Mesothelial cell of epicardium (in vitro differentiated cells): ENCODE results near the gene ATP10B. TPM values are rescaled to one million over a fixed set of nuclear protein-coding genes. Genes with fewer than 3 reads are reported as not detected.

Experiments
- DNase-seq, 2 experiments: peaks; one replicate each; pipeline ENCODE4 v3.0.0; 2021; ENCODE audit warnings: low spot score in 2 of 2; ENCODE audit not compliant: unreplicated experiment in 2 of 2
- H3K27ac Mint-ChIP-seq: 2 replicates; pipeline ENCODE4 v1.8.0; 2021; ENCODE audit warnings: mixed read lengths
- H3K27me3 Mint-ChIP-seq: 2 replicates; pipeline ENCODE4 v1.8.0; 2021; ENCODE audit warnings: low read depth, mixed read lengths
- H3K36me3 Mint-ChIP-seq: 2 replicates; pipeline ENCODE4 v1.8.0; 2021; ENCODE audit warnings: mixed read lengths
- H3K4me1 Mint-ChIP-seq: 2 replicates; pipeline ENCODE4 v1.8.0; 2021; ENCODE audit warnings: mixed read lengths
- H3K4me3 Mint-ChIP-seq: 2 replicates; pipeline ENCODE4 v1.8.0; 2021; ENCODE audit warnings: mild to moderate bottlenecking, moderate library complexity, mixed read lengths
- H3K9me3 Mint-ChIP-seq: 2 replicates; pipeline ENCODE4 v1.8.0; 2021; ENCODE audit warnings: mixed read lengths
- CTCF ChIP-seq: fragments of 200-600 bp; sonication (generic); IDR thresholded peaks from one replicate; pipeline ENCODE4 v1.5.0; 2021; ENCODE audit warnings: antibody characterized with exemption; ENCODE audit not compliant: unreplicated experiment
- total RNA-seq: library from RNA; stranded (reverse); gene quantifications from 3 replicates; pipeline ENCODE4 v1.2.1, GENCODE V29; 2021

The ATP10B gene
- total RNA-seq, 1 donor from 2014 or later = not detected

GRCh38 chr5:160655717-160656116 is 196.3 kb downstream of the ATP10B start:
- no peaks in the 10 kb centered on the region for H3K9me3 Mint-ChIP-seq
- H3K36me3 Mint-ChIP-seq = no peaks in the 10 kb centered on the region
- no peaks in the 10 kb centered on the region for H3K27me3 Mint-ChIP-seq
- no peak for DNase-seq
- no peak overlapping the region for H3K4me3 Mint-ChIP-seq
- no peaks in the 10 kb centered on the region for H3K4me1 Mint-ChIP-seq
- H3K27ac Mint-ChIP-seq = no peak overlapping the region
- no peak for TF ChIP-seq CTCF

GRCh38 chr5:160651692-160652645 is 200.0 kb downstream of the ATP10B start:
- Mint-ChIP-seq H3K27ac (no peak overlapping the region), H3K36me3 (no peaks in the 10 kb centered on the region), H3K4me1 (no peaks in the 10 kb centered on the region), H3K4me3 (no peak overlapping the region), H3K9me3 (no peaks in the 10 kb centered on the region), H3K27me3 (no peaks in the 10 kb centered on the region)
- no peak for DNase-seq
- TF ChIP-seq CTCF = no peak

DNA sequence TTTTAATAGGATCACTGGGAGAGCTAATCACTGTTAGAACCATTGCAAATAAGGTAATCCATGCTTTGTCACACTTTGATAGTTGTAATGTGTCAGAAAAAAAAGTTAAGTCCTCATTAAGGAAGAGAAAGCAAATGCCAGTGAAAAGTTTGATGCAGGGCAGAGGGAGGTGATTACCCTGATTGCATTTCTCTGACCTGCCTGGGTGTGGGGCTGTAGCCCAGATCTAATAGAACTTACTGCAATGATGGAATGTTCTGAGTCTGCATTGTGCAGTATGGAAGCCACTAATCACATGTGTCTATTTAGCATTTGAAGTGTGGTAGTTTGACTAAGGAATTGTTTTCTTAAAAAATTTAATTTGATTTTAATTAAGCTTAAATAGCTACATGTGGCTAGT is 202.7 kb downstream of the ATP10B start:
- Mint-ChIP-seq H3K27ac (no peak overlapping the region), H3K4me1 (no peaks in the 10 kb centered on the region), H3K36me3 (no peaks in the 10 kb centered on the region), H3K9me3 (no peaks in the 10 kb centered on the region), H3K4me3 (no peak overlapping the region), H3K27me3 (no peaks in the 10 kb centered on the region)
- DNase-seq = no peak
- no peak for TF ChIP-seq CTCF

DNA sequence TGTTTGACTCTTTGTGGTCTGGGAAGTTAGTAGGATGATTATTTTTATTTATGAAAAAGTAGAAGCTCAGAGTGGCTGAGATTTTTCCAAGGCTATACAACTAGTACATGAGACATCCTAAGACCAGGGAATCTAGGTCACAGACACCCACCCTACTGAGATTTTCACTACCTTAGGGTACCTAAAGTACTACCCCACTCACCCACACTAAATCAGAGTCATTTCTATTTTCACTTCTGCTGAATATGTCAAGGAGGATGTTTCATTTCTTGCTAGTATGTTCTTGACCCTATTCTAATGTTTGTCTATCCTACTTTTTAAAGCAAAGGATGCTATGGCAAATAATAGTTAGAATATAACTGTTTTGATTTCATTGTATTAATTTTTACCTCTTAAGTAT is 206.0 kb downstream of the ATP10B start:
- H3K9me3 Mint-ChIP-seq = no peaks in the 10 kb centered on the region
- no peak for TF ChIP-seq CTCF
- no peak overlapping the region for H3K4me3 Mint-ChIP-seq
- DNase-seq = no peak
- no peaks in the 10 kb centered on the region for H3K36me3 Mint-ChIP-seq
- H3K27ac Mint-ChIP-seq = no peak overlapping the region
- no peaks in the 10 kb centered on the region for H3K4me1 Mint-ChIP-seq
- H3K27me3 Mint-ChIP-seq = peaks cover 3% of the 10 kb centered on the region

DNA sequence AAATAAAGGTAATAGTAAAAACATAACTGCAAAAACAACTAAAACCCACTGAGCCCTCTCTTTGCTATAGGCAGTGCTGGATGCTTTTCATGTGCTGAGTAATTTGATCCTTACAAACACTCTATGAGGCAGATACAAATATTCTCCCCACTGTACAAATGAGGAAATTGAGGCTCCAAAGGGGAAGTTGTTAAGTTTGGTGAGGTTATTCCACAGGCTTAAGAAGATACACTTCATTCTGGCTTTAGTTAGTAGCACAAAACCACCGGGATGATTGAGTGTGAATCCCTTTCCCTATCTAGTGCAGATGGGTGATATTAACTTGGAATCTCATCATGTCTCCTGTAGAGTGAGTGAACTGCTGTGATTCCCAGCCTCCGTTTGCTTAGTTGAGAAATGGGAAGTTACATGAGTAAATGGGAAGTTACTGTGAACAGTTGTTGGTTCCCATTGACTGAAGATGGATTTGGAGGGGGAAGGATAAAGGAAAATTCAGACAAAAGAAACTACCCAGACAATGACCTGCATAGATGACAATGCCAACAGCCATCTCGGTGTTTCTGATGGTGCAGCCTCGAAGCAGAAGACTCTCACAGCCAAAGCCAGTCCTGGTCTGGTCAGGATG is 208.3 kb downstream of the ATP10B start:
- H3K4me1 Mint-ChIP-seq = no peaks in the 10 kb centered on the region
- peaks cover 11% of the 10 kb centered on the region for H3K27me3 Mint-ChIP-seq
- no peaks in the 10 kb centered on the region for H3K36me3 Mint-ChIP-seq
- TF ChIP-seq CTCF = no peak
- H3K9me3 Mint-ChIP-seq = no peaks in the 10 kb centered on the region
- DNase-seq = no peak
- H3K4me3 Mint-ChIP-seq = no peak overlapping the region
- no peak overlapping the region for H3K27ac Mint-ChIP-seq
